ENCODE results near the gene PALLD. TPM values are rescaled to one million over a fixed set of nuclear protein-coding genes. Genes with fewer than 3 reads are reported as not detected.

The PALLD gene
- total and polyA plus RNA-seq, 2 experiments from 2014 or later, result 157 to 178 TPM

GRCh38 chr4:168737806-168738172 is 240.9 kb downstream of the PALLD start:
- Histone ChIP-seq H3K27ac (peak overlapping the region; percentile 49), H3K4me3 (no peak overlapping the region), H3K36me3 (no peaks in the 10 kb centered on the region), H3K27me3 (no peaks in the 10 kb centered on the region), H3K9me3 (ENCODE audit: low read depth) (no peaks in the 10 kb centered on the region), H3K4me1 (ENCODE audit: low read depth) (peaks cover 38% of the 10 kb centered on the region)
- no peak for TF ChIP-seq CTCF (IDR thresholded peaks at IDR 0.05; ENCODE audit: low read depth, low read length)
- no peak for DNase-seq (ENCODE audit: low read depth in 1 of 2, low spot score in 1 of 2)

GRCh38 chr4:168739886-168740285 is 243.0 kb downstream of the PALLD start:
- TF ChIP-seq CTCF (IDR thresholded peaks at IDR 0.05; ENCODE audit: low read depth, low read length), result no peak
- H3K4me3 ChIP-seq, result no peak overlapping the region
- no peaks in the 10 kb centered on the region for H3K9me3 ChIP-seq (ENCODE audit: low read depth)
- DNase-seq (ENCODE audit: low read depth in 1 of 2, low spot score in 1 of 2), result no peak
- no peaks in the 10 kb centered on the region for H3K27me3 ChIP-seq
- no peaks in the 10 kb centered on the region for H3K36me3 ChIP-seq
- H3K4me1 ChIP-seq (ENCODE audit: low read depth), result peaks cover 32% of the 10 kb centered on the region
- no peak overlapping the region for H3K27ac ChIP-seq

- Histone ChIP-seq H3K4me1 (ENCODE audit: low read depth) (peaks cover 24% of the 10 kb centered on the region), H3K9me3 (ENCODE audit: low read depth) (no peaks in the 10 kb centered on the region), H3K36me3 (no peaks in the 10 kb centered on the region), H3K27me3 (no peaks in the 10 kb centered on the region), H3K4me3 (no peak overlapping the region), H3K27ac (peak overlapping the region; percentile 8)
- DNase-seq (ENCODE audit: low read depth in 1 of 2, low spot score in 1 of 2), result no peak
- no peak for TF ChIP-seq CTCF (IDR thresholded peaks at IDR 0.05; ENCODE audit: low read depth, low read length)
These were observed 243.8 kb downstream of the PALLD start for GRCh38 chr4:168740691-168741090.

GRCh38 chr4:168741281-168742173 is 244.7 kb downstream of the PALLD start:
- TF ChIP-seq CTCF (IDR thresholded peaks at IDR 0.05; ENCODE audit: low read depth, low read length), result no peak
- H3K36me3 ChIP-seq, result no peaks in the 10 kb centered on the region
- H3K27me3 ChIP-seq, result no peaks in the 10 kb centered on the region
- H3K4me3 ChIP-seq, result no peak overlapping the region
- no peak for DNase-seq (ENCODE audit: low read depth in 1 of 2, low spot score in 1 of 2)
- H3K4me1 ChIP-seq (ENCODE audit: low read depth), result peaks cover 15% of the 10 kb centered on the region
- H3K27ac ChIP-seq, result peak overlapping the region; percentile 20
- no peaks in the 10 kb centered on the region for H3K9me3 ChIP-seq (ENCODE audit: low read depth)

GRCh38 chr4:168743131-168743530 is 246.3 kb downstream of the PALLD start:
- Histone ChIP-seq H3K36me3 (no peaks in the 10 kb centered on the region), H3K4me3 (no peak overlapping the region), H3K9me3 (ENCODE audit: low read depth) (no peaks in the 10 kb centered on the region), H3K27me3 (no peaks in the 10 kb centered on the region), H3K4me1 (ENCODE audit: low read depth) (no peaks in the 10 kb centered on the region), H3K27ac (no peak overlapping the region)
- DNase-seq (ENCODE audit: low read depth in 1 of 2, low spot score in 1 of 2), result no peak
- TF ChIP-seq CTCF (IDR thresholded peaks at IDR 0.05; ENCODE audit: low read depth, low read length), result no peak

Data from cardiac muscle cell (in vitro differentiated cells and primary cell).